Stomach (tissue), 4 donors: ENCODE measurements around the gene GPR68.

Experiments
- CTCF ChIP-seq, 7 experiments: fragments of 450-650 bp in 4 of 7; fragments of 200-600 bp in 3 of 7; sonication (generic) in 3 of 7; IDR thresholded peaks; one replicate each; pipeline ENCODE4 v1.5.1; 2016 to 2019; ENCODE audit warnings: antibody characterized with exemption in 7 of 7, control low read depth in 2 of 7, mild to moderate bottlenecking in 1 of 7
- EP300 ChIP-seq: sonication (generic); formaldehyde crosslinking; IDR thresholded peaks from one replicate; pipeline ENCODE4 v1.6.1; 2017; ENCODE audit warnings: antibody characterized with exemption
- POLR2A ChIP-seq, 4 donors: fragments of 450-650 bp; IDR thresholded peaks; one replicate each; pipeline ENCODE4 v1.6.1; 2016; ENCODE audit warnings: antibody characterized with exemption in 4 of 4, control low read depth in 2 of 4, mild to moderate bottlenecking in 1 of 4, moderate library complexity in 1 of 4
- POLR2AphosphoS5 ChIP-seq, 3 donors: sonication (generic); formaldehyde crosslinking; IDR thresholded peaks; one replicate each; pipeline ENCODE4 v1.6.1; 2016; ENCODE audit warnings: antibody characterized with exemption in 3 of 3

DNA sequence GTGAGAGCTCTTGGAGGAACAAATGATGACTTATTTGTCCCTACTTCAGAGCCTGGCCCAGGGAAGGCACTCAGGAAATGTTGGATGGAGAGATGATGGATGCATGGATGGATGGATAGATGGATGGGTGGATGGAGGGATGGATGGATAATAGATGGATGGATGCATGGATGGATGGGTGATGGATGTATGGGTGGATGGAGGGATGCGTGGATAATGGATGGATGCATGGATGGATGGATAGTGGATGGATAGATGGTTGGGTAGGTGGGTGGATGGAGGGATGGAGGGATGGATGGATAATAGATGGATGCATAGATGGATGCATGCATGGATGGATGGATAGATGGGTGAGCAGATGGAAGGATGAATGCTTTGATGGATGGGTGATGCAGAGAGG, 23.2 kb downstream of the GPR68 start:
- TF ChIP-seq POLR2A (IDR thresholded peaks at IDR 0.05) (no peak), CTCF (IDR thresholded peaks at IDR 0.05) (no peak), POLR2AphosphoS5 (IDR thresholded peaks at IDR 0.05) (no peak), EP300 (no peak)
